Left kidney (tissue), 2 donors: Measurements from ENCODE around the gene PDS5B. TPM values are rescaled to one million over a fixed set of nuclear protein-coding genes. Genes with fewer than 3 reads are reported as not detected.
"Not testable (repeated sequence)": the region's sequence is repeated elsewhere in the genome, so short reads cannot be mapped to it uniquely, and the experiment has no call there.

Experiments used
- DNase-seq: peaks from one replicate; pipeline ENCODE4 v3.0.0-alpha.2; 2013
- polyA plus RNA-seq: library from polyadenylated mRNA; unstranded; fragments of 120-200 nt; gene quantifications from one replicate; pipeline ENCODE4 v1.2.1, GENCODE V29; 2013; ENCODE audit not compliant: insufficient read length

The PDS5B gene
- polyA plus RNA-seq, 1 donor, result 77.8 TPM

GRCh38 chr13:32723987-32724386 is 137.7 kb downstream of the PDS5B start:
- DNase-seq, result no peak

- no peak for DNase-seq
Measured at GRCh38 chr13:32726374-32727037, 140.3 kb downstream of the PDS5B start.

- DNase-seq, result no peak
Measured at GRCh38 chr13:32728327-32728726, 142.1 kb downstream of the PDS5B start.

- not testable (repeated sequence) for DNase-seq
Measured at GRCh38 chr13:32729097-32729496, 142.8 kb downstream of the PDS5B start.

- no peak for DNase-seq
Measured at GRCh38 chr13:32731074-32731473, 144.8 kb downstream of the PDS5B start.

- DNase-seq, result no peak
Measured at GRCh38 chr13:32731576-32731975, 145.3 kb downstream of the PDS5B start.

GRCh38 chr13:32733690-32734089 is 147.4 kb downstream of the PDS5B start:
- no peak for DNase-seq

GRCh38 chr13:32734511-32734910 is 148.3 kb downstream of the PDS5B start:
- DNase-seq, result no peak

GRCh38 chr13:32735859-32736258 is 149.6 kb downstream of the PDS5B start:
- no peak for DNase-seq

GRCh38 chr13:32736648-32737047 is 150.4 kb downstream of the PDS5B start:
- DNase-seq, result no peak

GRCh38 chr13:32737111-32737571 is 150.9 kb downstream of the PDS5B start:
- no peak for DNase-seq

- DNase-seq, result no peak
Measured at GRCh38 chr13:32737679-32738078, 151.4 kb downstream of the PDS5B start.

- no peak for DNase-seq
Measured at GRCh38 chr13:32745509-32745908, 159.3 kb downstream of the PDS5B start.

- DNase-seq, result no peak
Measured at GRCh38 chr13:32746474-32746873, 160.2 kb downstream of the PDS5B start.

- no peak for DNase-seq
Measured at GRCh38 chr13:32748305-32748704, 162.1 kb downstream of the PDS5B start.

- DNase-seq, result no peak
Measured at GRCh38 chr13:32751340-32751739, 165.1 kb downstream of the PDS5B start.

- no peak for DNase-seq
Measured at GRCh38 chr13:32752311-32752710, 166.1 kb downstream of the PDS5B start.

GRCh38 chr13:32752997-32753606 is 166.8 kb downstream of the PDS5B start:
- DNase-seq, result no peak

- no peak for DNase-seq
Measured at GRCh38 chr13:32754179-32754578, 167.9 kb downstream of the PDS5B start.

- DNase-seq, result no peak
Measured at GRCh38 chr13:32759152-32759551, 172.9 kb downstream of the PDS5B start.

GRCh38 chr13:32761472-32761871 is 175.2 kb downstream of the PDS5B start:
- no peak for DNase-seq

GRCh38 chr13:32779119-32779518 is 192.9 kb downstream of the PDS5B start:
- DNase-seq, result no peak

- no peak for DNase-seq
Measured at GRCh38 chr13:32781906-32782305, 195.7 kb downstream of the PDS5B start.

- DNase-seq, result no peak
Measured at GRCh38 chr13:32783067-32783466, 196.8 kb downstream of the PDS5B start.
